AG04450 (cell line): ENCODE results near the gene MAJIN. TPM values are rescaled to one million over a fixed set of nuclear protein-coding genes. Genes with fewer than 3 reads are reported as not detected.
A peak's percentile ranks its signal among the peaks of the same experiment; 100 is the strongest.

ENCODE experiments used
- CTCF ChIA-PET: fragments of 300-600, 350-600 bp; formaldehyde crosslinking; extraction: SDS; loops from one replicate; lab custom pipeline; 2022; ENCODE audit warnings: antibody characterized with exemption, inconsistent platforms; lab: Charles Lee
- POLR2A ChIA-PET: fragments of 350-600 bp; formaldehyde crosslinking; extraction: SDS; loops from one replicate; lab custom pipeline; 2021; ENCODE audit warnings: antibody characterized with exemption, inconsistent platforms; lab: Yijun Ruan, JAX
- DNase-seq: peaks from one replicate; pipeline ENCODE4 v3.0.0-alpha.2; 2011; ENCODE audit warnings: low read depth, low spot score
- H3K27ac ChIP-seq: one replicate; pipeline ENCODE4 v1.5.1; 2012; ENCODE audit warnings: low read depth, low read length, control low read depth
- H3K27me3 ChIP-seq: one replicate; pipeline ENCODE4 v1.6.0; 2012; ENCODE audit warnings: low read length; ENCODE audit not compliant: control insufficient read depth, insufficient read depth
- H3K4me3 ChIP-seq: 2 replicates; pipeline ENCODE4 v1.5.1; 2011; ENCODE audit warnings: mild to moderate bottlenecking, low read depth, low read length, control low read depth
- H3K9me3 ChIP-seq: 2 replicates; pipeline ENCODE4 v1.5.1; 2012; ENCODE audit warnings: low read length; ENCODE audit not compliant: control insufficient read depth, insufficient read depth
- CTCF ChIP-seq: IDR thresholded peaks from 2 replicates; pipeline ENCODE4 v1.5.1; 2011; ENCODE audit warnings: low read depth, low read length, control low read depth, inconsistent platforms
- polyA minus RNA-seq: library from RNA; depleted of rRNA, polyadenylated mRNA; stranded (reverse); fragments of >200 nt; gene quantifications from 2 replicates; pipeline ENCODE4 v1.2.3, GENCODE V29; 2011; rRNA and poly(A)+ RNA removed
- polyA plus RNA-seq: library from polyadenylated mRNA; depleted of rRNA; stranded (reverse); fragments of >200 nt; gene quantifications from 2 replicates; pipeline ENCODE4 v1.2.3, GENCODE V29; 2011; rRNA removed

MAJIN gene
- polyA plus RNA-seq (not detected in 2 replicates), polyA minus RNA-seq (0.09 TPM in 1 of 2 replicates, not detected in the other)

GRCh38 chr11:64971421-64972233, at the start of gene MAJIN:
MAJIN (minus strand) TSS chr11:64972108; CDS start chr11:64959405, 12,703 bp downstream.
- DNase-seq: peak; percentile 30
- peaks cover 8% of the 10 kb centered on the region; the same call in 1 of the 2 replicates for H3K9me3 ChIP-seq
- TF ChIP-seq CTCF: no peak
- H3K27ac ChIP-seq: no peak within 1 kb of the TSS
- ChIA-PET CTCF (interaction anchor here (0.7 kb wide), 1 partner anchor 25 kb away, joined by 4 read pairs; the partner anchor contains the start of gene BATF2), POLR2A (interaction anchor here (0.6 kb wide), 1 partner anchor 1318 kb away, joined by 4 read pairs; the partner anchor contains the start of gene YIF1A)
- H3K27me3 ChIP-seq: no peaks in the 10 kb centered on the region
- peak within 1 kb of the TSS; percentile 45 for H3K4me3 ChIP-seq

- ChIA-PET CTCF (interaction anchor here (0.6 kb wide), 1 partner anchor 12 kb away, joined by 3 read pairs; no protein-coding TSS in a partner anchor), POLR2A (no interaction called here)
- Histone ChIP-seq H3K27me3 (no peaks in the 10 kb centered on the region), H3K4me3 (no peak overlapping the region), H3K27ac (no peak overlapping the region), H3K9me3 (no peaks in the 10 kb centered on the region)
- no peak for DNase-seq
- TF ChIP-seq CTCF: no peak
Observed at GRCh38 chr11:65021509-65021908, 49.6 kb upstream of the MAJIN start.

GRCh38 chr11:65021003-65021402, 49.1 kb upstream of the MAJIN start:
- no peak for TF ChIP-seq CTCF
- POLR2A ChIA-PET: no interaction called here
- Histone ChIP-seq H3K27me3 (no peaks in the 10 kb centered on the region), H3K9me3 (no peaks in the 10 kb centered on the region), H3K4me3 (no peak overlapping the region), H3K27ac (no peak overlapping the region)
- DNase-seq: no peak
- CTCF ChIA-PET: interaction anchor here (0.6 kb wide), 1 partner anchor 11 kb away, joined by 3 read pairs; no protein-coding TSS in a partner anchor

GRCh38 chr11:65019824-65020223, 47.9 kb upstream of the MAJIN start:
- CTCF ChIA-PET: no interaction called here
- TF ChIP-seq CTCF: no peak
- Histone ChIP-seq H3K27me3 (no peaks in the 10 kb centered on the region), H3K4me3 (no peak overlapping the region), H3K27ac (no peak overlapping the region), H3K9me3 (no peaks in the 10 kb centered on the region)
- no peak for DNase-seq
- POLR2A ChIA-PET: no interaction called here

GRCh38 chr11:65017937-65018336, 46.0 kb upstream of the MAJIN start:
- no peak for DNase-seq
- CTCF ChIA-PET: no interaction called here

More at GRCh38 chr11:65017937-65018336, 46.0 kb upstream of the MAJIN start:
- H3K27me3 ChIP-seq: no peaks in the 10 kb centered on the region
- POLR2A ChIA-PET: no interaction called here
- no peak for TF ChIP-seq CTCF
- H3K4me3 ChIP-seq: no peak overlapping the region
- H3K9me3 ChIP-seq: no peaks in the 10 kb centered on the region; the same call in 1 of the 2 replicates
- H3K27ac ChIP-seq: no peak overlapping the region
